IPS DF 6.9 (cell line): Measurements from ENCODE around the gene ZNF780A.
A peak's percentile ranks its signal among the peaks of the same experiment; 100 is the strongest.
"Not testable (repeated sequence)": the region's sequence is repeated elsewhere in the genome, so short reads cannot be mapped to it uniquely, and the experiment has no call there.

Experiments
- DNase-seq: peaks from one replicate; pipeline ENCODE4 v3.0.0-alpha.2; 2013; ENCODE audit warnings: low read depth, low spot score
- H3K27ac ChIP-seq: one replicate; pipeline ENCODE4 v1.5.1; 2013; ENCODE audit warnings: low read length, control low read depth
- H3K27me3 ChIP-seq: 2 replicates; pipeline ENCODE4 v1.6.1; 2013; ENCODE audit warnings: mild to moderate bottlenecking, low read length; ENCODE audit not compliant: control insufficient read depth, insufficient read depth
- H3K36me3 ChIP-seq: 2 replicates; pipeline ENCODE4 v1.6.1; 2013; ENCODE audit warnings: low read length; ENCODE audit not compliant: control insufficient read depth, insufficient read depth
- H3K4me1 ChIP-seq: 2 replicates; pipeline ENCODE4 v1.6.1; 2013; ENCODE audit warnings: low read length; ENCODE audit not compliant: control insufficient read depth, insufficient read depth
- H3K4me3 ChIP-seq: 2 replicates; pipeline ENCODE4 v1.5.1; 2013; ENCODE audit warnings: mild to moderate bottlenecking, low read length
- H3K9me3 ChIP-seq: 2 replicates; pipeline ENCODE4 v1.6.1; 2013; ENCODE audit warnings: low read length, inconsistent platforms; ENCODE audit not compliant: control insufficient read depth, insufficient read depth
- WGBS: extraction: QIAGEN DNeasy Blood & Tissue Kit; methylation state at CpG from one replicate; pipeline ENCODE4 v1.1.7; 2013; ENCODE audit warnings: mixed read lengths, missing lambda C conversion rate; ENCODE audit not compliant: insufficient read length, insufficient coverage; 5-methylcytosine and 5-hydroxymethylcytosine counted together

The ZNF780A gene

DNA sequence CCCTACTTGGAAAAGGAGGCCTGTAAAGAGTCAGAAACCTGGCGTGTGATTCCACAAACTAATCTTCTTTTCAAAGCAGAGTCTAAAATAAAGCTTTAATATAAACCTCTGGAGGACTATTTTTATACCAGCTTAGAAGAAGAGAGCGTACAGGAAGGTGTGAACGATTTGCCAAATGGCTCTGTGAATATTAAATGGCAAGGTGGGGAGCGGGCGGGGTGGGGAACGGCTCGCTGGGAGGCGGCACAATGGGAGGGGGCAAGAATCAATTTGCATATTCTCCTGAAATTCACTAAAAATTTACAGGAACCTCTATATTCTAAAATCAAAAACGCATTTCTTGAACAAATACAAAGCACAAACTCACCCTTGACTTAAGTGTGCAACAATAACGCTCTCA is 35.7 kb downstream of the ZNF780A start:
- Histone ChIP-seq H3K27me3 (no peaks in the 10 kb centered on the region), H3K27ac (no peak overlapping the region), H3K4me1 (peaks cover 1% of the 10 kb centered on the region; the same call in 1 of the 2 replicates), H3K4me3 (peak overlapping the region; percentile 84; the same call in 1 of the 2 replicates), H3K36me3 (no peaks in the 10 kb centered on the region), H3K9me3 (no peaks in the 10 kb centered on the region)
- WGBS: no CpG with 5 or more reads among the region's 10 CpGs
- DNase-seq: no peak

DNA sequence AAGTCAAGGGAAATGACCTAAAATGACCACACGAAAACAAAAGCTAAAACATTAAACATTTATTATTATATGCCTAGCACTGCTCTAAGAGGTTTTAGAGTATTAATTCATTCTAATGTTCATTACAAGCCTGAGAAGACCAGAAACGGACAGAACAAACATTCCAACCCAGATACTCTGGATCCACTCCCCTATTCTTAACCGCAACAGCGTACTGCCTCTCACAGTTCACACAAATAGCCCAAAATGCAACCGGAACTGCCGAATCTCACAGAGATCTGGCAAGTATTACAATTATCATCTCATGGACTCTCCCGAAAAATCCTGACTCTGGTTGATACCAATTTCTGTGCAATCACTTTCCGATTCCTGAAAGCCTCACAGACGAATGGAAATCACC is 36.1 kb downstream of the ZNF780A start:
- Histone ChIP-seq H3K4me3 (no peak overlapping the region), H3K36me3 (no peaks in the 10 kb centered on the region), H3K4me1 (peaks cover 1% of the 10 kb centered on the region; the same call in 1 of the 2 replicates), H3K27me3 (no peaks in the 10 kb centered on the region), H3K27ac (no peak overlapping the region), H3K9me3 (no peaks in the 10 kb centered on the region)
- WGBS: no CpG with 5 or more reads among the region's 9 CpGs
- DNase-seq: no peak

GRCh38 chr19:40053491-40053890 is 37.3 kb downstream of the ZNF780A start:
- Histone ChIP-seq H3K27me3 (no peaks in the 10 kb centered on the region), H3K9me3 (no peaks in the 10 kb centered on the region), H3K27ac (no peak overlapping the region), H3K36me3 (no peaks in the 10 kb centered on the region), H3K4me1 (peaks cover 1% of the 10 kb centered on the region; the same call in 1 of the 2 replicates), H3K4me3 (no peak overlapping the region)
- WGBS: no CpG with 5 or more reads among the region's 2 CpGs
- DNase-seq: no peak

DNA sequence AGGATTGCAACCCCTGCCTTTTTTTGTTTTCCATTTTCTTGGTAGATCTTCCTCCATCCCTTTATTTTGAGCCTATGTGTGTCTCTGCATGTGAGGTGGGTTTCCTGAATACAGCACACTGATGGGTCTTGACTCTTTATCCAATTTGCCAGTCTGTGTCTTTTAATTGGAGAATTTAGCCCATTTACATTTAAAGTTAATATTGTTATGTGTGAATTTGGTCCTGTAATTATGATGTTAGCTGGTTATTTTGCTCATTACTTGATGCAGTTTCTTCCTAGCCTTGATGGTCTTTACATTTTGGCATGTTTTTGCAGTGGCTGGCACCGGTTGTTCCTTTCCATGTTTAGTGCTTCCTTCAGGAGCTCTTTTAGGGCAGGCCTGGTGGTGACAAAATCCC is 49.0 kb downstream of the ZNF780A start:
- H3K27ac ChIP-seq, DNase-seq, H3K36me3 ChIP-seq, H3K27me3 ChIP-seq, H3K9me3 ChIP-seq, H3K4me1 ChIP-seq, H3K4me3 ChIP-seq: not testable (repeated sequence)
- no CpG with 5 or more reads among the region's 1 CpG for WGBS

DNA sequence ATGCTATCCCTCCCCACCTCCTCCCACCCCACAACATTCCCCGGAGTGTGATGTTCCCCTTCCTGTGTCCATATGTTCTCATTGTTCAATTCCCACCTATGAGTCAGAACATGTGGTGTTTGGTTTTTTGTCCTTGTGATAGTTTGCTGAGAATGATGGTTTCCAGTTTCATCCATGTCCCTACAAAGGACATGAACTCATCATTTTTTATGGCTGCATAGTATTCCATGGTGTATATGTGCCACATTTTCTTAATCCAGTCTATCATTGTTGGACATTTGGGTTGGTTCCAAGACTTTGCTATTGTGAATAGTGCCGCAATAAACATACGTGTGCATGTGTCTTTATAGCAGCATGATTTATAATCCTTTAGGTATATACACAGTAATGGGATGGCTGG is 52.7 kb downstream of the ZNF780A start:
- no CpG with 5 or more reads among the region's 3 CpGs for WGBS
- H3K27me3 ChIP-seq, H3K4me1 ChIP-seq, H3K36me3 ChIP-seq, H3K9me3 ChIP-seq, DNase-seq, H3K27ac ChIP-seq, H3K4me3 ChIP-seq: not testable (repeated sequence)

DNA sequence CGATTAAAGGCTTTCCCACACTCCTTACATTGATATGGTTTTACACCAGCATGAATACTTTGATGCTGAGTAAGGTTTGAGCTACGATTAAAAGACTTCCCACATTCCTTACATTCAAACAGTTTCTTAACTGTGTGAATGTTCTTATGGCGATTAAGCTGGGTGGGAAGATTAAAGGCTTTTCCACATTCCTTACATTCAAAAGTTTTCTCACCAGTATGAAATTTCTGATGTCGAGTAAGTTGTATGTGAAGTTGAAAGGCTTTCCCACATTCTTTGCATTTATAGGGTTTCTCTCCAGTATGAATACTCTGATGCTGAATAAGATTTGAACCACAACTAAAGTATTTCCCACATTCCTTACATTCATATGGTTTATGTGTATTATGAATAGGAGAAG is 54.7 kb downstream of the ZNF780A start:
- H3K36me3 ChIP-seq: no peaks in the 10 kb centered on the region; the same call in 1 of the 2 replicates
- H3K27ac ChIP-seq: no peak overlapping the region
- H3K9me3 ChIP-seq: peaks cover 4% of the 10 kb centered on the region
- no peaks in the 10 kb centered on the region for H3K27me3 ChIP-seq
- DNase-seq: no peak
- WGBS: no CpG with 5 or more reads among the region's 4 CpGs
- H3K4me1 ChIP-seq: no peaks in the 10 kb centered on the region
- H3K4me3 ChIP-seq: no peak overlapping the region

DNA sequence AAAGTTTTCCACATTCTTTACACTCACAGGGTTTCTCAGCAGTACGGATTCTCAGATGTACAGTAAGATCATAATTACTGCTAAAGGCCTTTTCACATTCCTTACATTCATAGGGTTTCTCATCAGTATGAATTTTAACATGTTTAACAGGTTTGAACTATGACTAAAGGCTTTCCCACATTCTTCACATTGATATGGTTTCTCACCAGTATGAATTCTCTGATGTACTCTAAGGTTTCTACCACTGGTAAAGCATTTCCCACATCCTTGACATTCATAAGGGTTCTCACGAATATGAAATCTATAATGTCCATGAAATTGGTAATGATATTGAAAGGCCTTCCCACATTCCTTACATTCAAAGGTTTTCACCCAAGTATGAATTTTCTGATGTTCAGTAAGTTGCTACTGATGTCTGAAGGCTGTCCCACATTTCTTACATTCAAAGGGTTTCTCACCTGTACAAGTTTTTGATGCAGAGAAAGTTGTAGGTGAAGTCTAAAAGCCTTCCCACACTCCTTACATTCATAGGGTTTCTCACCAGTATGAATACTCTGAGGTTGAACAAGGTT is 56.7 kb downstream of the ZNF780A start:
- no peaks in the 10 kb centered on the region for H3K4me1 ChIP-seq
- no CpG with 5 or more reads among the region's 2 CpGs for WGBS
- DNase-seq: no peak
- H3K4me3 ChIP-seq: no peak overlapping the region
- H3K27ac ChIP-seq: no peak overlapping the region
- H3K27me3 ChIP-seq: no peaks in the 10 kb centered on the region
- peaks cover 4% of the 10 kb centered on the region for H3K9me3 ChIP-seq
- H3K36me3 ChIP-seq: no peaks in the 10 kb centered on the region; the same call in 1 of the 2 replicates

- Histone ChIP-seq H3K27ac (no peak overlapping the region), H3K4me3 (no peak overlapping the region), H3K36me3 (no peaks in the 10 kb centered on the region), H3K9me3 (peaks cover 10% of the 10 kb centered on the region), H3K27me3 (no peaks in the 10 kb centered on the region), H3K4me1 (no peaks in the 10 kb centered on the region)
- WGBS: no CpG with 5 or more reads among the region's 5 CpGs
- DNase-seq: no peak
Measured at GRCh38 chr19:40026597-40026970, 64.2 kb downstream of the ZNF780A start.

DNA sequence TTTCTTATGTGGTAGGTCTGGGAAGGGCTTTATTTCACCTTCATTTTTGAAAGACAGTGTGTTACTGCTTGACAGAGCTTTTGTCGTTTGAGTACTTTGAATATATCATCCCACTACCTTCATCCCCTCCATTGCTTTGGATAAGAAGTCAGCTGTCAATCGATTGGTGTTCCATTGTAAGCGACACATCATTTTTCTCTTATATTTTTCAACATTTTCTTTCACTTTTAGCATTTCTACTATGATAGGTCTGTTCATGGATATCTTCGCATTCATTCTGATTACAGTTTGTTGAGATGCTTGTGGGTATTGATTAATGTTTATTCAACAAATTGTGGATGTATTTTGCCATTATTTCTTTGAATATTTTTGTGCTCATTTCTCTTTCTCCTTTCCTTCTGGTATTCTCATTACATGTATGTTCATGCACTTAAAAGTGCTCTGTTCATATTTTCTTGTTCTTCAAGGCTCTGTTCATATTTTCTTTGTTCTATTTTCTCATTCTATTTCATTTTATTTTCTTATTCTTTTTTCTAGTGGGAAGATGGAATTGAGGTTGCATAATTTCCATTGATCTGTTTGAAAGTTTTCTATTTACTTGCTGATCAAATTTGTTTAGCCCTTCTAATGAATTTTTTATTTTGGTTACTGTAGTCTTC is 64.7 kb downstream of the ZNF780A start:
- Histone ChIP-seq H3K4me1 (no peaks in the 10 kb centered on the region), H3K27ac (no peak overlapping the region), H3K4me3 (no peak overlapping the region), H3K27me3 (no peaks in the 10 kb centered on the region), H3K9me3 (peaks cover 10% of the 10 kb centered on the region), H3K36me3 (no peaks in the 10 kb centered on the region)
- no CpG with 5 or more reads among the region's 4 CpGs for WGBS
- DNase-seq: no peak

DNA sequence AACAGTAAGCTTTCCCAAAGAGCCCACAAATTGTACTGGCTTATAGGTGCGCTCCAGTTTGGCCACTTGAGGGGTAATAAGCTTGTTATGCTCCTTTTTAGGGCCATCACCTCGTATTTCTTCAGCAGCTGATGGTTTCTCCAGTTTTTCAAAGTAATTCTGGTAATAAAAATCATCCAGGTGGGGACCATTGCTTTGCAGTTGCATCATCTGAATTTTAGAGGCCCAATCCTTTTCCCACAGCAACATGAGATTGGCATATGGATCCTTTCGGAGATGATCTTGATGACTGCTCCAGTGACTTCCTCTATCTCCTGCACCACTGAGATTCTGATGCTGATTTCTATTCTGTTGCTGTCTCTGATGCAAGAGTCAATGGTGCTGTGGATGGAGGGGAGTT is 66.8 kb downstream of the ZNF780A start:
- Histone ChIP-seq H3K27me3 (no peaks in the 10 kb centered on the region), H3K4me1 (no peaks in the 10 kb centered on the region), H3K27ac (no peak overlapping the region), H3K36me3 (no peaks in the 10 kb centered on the region), H3K9me3 (peaks cover 10% of the 10 kb centered on the region), H3K4me3 (no peak overlapping the region)
- no CpG with 5 or more reads among the region's 3 CpGs for WGBS
- no peak for DNase-seq
